ENCODE results near the gene TMEM79.

The TMEM79 gene

GRCh38 chr1:156266051-156266450 lies 18.1 kb upstream of the TMEM79 start:
- no peak for DNase-seq

- no peak for DNase-seq
Observed at GRCh38 chr1:156268336-156268735, 15.8 kb upstream of the TMEM79 start.

DNA sequence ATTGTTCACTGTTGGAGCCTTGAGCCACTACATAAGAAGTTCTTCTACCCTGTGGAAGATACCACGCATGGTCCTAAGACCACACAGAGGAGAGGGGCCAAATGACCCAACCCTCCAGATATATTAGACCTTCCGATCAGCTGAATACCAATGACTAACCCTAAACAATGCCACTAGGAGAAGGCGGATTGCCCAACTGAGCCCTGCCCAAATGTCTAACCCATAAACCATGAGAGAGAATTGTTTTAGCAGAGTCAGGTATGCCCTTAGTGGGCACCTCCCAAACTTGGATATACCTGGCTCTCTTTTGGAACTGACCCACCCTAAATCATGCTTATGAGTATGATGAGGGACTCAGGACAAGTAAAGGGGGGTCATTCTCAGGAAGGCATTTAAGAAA lies 13.8 kb upstream of the TMEM79 start:
- DNase-seq, result no peak

DNA sequence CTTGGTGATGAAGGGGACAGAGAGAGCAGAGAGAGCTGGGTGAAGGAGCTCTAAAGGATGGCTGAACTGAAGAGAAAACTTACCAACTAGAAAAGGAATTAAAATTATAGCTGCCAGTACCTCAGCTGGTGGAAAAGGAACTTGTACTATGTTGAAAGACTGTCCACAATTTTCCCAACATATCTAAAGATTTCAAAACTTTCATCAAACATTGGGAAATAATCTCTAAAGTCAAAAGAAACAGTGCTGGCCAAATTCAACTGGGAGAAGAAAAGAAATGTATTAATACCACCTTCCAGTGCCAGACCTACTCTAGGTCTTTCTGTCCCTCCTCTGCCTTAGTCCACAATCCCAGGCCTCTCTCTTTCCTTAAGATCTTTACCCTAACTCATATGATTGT lies 7.6 kb upstream of the TMEM79 start:
- DNase-seq, result no peak

- DNase-seq, result no peak
Observed at GRCh38 chr1:156276966-156277381, 7.2 kb upstream of the TMEM79 start.

DNA sequence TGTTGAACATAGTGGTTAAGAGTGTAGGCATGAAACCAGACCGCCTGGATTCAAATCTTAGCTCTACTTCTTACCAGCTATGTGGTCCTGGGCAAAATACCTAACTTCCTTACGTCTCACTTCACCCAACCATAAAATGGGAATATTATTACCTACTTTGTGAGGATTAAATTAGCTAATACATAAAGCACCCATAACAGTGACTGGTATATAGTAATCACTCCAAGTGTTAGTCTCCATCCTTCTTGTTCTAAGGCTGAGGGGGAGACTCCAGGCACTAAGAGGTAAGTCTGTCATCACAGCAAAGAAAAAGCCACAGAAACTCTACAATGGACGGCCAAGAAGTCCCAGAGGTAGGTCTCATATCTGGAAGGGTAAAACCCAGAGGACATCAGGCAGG lies 4.3 kb upstream of the TMEM79 start:
- DNase-seq, result no peak

DNA sequence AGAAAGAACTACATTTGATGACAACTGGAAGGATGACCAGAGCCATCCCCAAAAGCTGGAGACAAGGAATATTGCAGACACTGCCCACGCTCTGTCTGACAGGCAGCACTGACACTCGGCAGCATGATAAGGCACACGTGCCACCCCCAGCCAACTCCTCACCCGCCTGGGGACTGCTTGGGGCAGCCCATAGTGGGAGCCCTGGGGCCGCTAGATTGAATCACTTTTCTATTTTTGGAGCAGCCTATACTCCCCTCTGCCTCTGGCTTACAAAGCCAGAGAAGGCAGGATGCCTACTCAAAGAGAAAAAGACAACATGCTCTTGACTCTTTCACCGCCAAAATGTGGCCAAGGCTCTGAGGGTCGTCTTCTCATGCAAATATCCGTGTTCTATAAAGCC lies 2.8 kb upstream of the TMEM79 start:
- no peak for DNase-seq

DNA sequence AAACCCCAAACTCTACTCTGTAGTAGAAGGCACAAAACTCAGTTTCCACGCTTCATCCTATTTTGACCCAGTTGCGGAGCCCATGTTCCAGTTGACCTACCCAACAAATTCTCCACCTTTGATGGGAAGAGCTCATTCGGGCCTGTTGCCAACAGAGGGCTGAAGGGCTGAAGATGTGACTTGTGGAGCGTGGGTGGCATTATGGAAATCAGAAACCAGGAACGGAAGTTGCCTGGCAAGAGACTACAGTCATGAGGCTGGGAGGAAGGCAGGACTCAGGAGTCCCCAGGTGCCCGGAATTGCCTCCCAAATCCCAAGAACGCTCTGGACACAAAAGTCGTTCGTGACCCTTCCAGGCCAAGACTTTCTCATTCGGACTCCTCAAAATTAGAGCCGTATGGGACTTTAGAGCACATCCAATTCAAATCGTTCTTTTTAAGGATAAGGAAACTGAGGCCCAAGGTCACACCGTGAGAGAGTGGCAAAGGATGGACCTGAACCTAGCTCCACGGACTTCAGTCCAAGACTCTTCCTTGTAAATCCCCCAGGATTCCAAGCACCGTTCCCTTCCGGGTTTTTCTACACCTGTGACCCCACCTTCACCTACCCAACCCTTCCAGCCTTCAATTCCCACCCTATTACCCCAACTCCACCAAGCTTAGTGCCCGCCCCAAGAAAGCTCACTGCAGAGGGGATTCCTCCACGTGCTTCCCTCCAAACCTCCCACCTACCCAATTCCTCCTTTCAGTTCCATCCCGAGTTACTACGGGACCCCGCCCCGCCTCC lies 2.2 kb upstream of the TMEM79 start:
- DNase-seq, result no peak

DNA sequence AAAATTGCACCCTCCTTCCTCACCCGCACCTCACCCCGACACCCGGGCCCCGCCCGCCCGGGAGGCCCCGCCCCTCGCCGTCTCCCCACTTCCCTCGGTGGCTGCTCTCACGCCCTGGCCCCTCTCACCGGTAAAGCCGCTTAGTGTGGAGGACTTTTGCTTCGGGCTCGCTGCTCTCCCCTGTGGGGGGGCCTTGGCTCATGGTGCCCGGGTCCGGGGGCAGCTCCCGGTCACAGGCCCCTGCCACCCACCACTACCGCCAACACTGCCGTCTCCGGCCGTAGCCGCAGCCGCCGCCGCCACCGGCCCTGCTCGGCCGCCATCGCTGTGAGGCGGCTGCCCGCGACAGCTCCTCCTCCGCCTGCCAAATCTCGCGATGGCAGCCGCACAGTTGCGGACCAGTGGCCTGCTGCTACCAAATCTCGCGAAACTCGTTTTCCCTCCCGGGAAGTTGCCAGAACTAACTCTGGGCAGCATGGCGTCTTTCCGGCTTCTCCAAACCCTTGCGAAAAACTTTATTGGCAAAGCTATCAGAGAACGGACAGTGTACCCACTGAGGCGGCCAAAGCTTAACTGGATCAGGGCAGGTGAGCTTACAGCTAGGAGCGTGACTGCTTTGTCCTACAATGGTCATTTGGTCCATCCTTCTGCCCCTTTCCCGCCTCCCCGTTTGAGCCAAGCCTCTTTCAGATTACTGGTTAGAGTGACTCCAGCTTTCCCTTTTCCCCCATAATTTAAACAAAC lies 1.5 kb upstream of the TMEM79 start, which contains the start of gene SMG5:
Gene SMG5, minus strand, starts transcription at position 347 of the 744 bp plus-strand sequence. Its CDS starts 145 bp downstream, at position 202.
- DNase-seq, result peak; percentile 92

- no peak for DNase-seq
Observed at GRCh38 chr1:156283521-156283920, 604 bp upstream of the TMEM79 start.

- no peak for DNase-seq
Observed at GRCh38 chr1:156284757-156285156, 632 bp downstream of the TMEM79 start.

- DNase-seq, result no peak
Observed at GRCh38 chr1:156285437-156285836, 1.3 kb downstream of the TMEM79 start.

DNA sequence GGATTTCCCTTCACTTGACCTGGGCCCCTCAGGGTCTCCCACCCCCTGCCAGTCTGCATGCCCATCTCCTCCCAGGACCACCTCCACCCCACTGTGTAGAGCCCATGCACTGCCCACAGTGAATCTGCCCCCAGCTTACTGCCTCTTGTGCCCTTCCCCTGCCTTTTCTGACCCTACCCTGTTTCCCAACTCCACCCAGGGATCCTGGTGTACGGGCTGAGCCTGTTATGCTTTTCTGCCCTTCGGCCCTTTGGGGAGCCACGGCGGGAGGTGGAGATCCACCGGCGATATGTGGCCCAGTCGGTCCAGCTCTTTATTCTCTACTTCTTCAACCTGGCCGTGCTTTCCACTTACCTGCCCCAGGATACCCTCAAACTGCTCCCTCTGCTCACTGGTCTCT lies 1.9 kb downstream of the TMEM79 start:
- no peak for DNase-seq

- DNase-seq, result no peak
Observed at GRCh38 chr1:156289857-156290256, 5.7 kb downstream of the TMEM79 start.

GRCh38 chr1:156291226-156292061 lies 7.3 kb downstream of the TMEM79 start:
- DNase-seq, result no peak

DNA sequence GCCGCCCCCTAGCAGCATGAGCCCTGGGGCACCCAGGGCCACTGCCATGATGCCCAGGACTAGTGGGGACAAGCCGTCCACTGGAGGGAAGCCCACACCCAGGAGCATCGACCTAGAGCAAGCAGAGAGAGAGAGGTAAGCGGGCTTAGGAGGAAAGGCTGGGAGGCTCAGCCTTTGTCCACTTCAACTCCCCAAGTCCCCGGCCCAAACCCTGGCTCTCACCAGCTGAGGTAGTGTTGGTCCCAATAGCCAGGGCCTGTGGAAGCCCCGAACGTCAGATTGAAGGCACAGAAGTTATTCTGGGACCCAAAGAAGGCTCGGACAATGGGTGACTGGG lies 8.9 kb downstream of the TMEM79 start:
- no peak for DNase-seq

DNA sequence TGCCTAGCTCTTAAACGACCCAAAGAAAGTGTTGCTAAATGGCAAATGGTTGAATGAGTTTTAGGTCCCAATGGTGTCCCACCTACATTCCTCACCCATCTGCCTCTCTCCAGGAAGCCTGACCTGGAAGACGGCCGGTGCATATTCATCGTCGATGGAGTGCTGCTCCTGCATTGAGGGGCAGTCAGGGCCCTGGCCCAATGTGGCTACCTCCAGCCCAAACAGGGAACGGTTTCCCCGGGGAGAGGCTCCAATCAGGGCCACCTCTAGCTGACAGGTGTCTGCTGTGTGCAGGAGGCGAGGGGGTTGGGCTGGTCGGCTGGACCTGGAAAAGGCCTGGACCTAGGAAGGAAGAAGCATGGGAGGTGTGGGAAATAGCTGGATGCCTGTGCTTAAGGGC lies 9.8 kb downstream of the TMEM79 start:
- DNase-seq, result no peak

- DNase-seq, result no peak
Observed at GRCh38 chr1:156295391-156295947, 11.3 kb downstream of the TMEM79 start, which contains the start of gene GLMP. GLMP (minus strand) TSS chr1:156295679; CDS start chr1:156295645, 34 bp downstream.

GRCh38 chr1:156298852-156299357 lies 14.8 kb downstream of the TMEM79 start, which contains the start of gene VHLL:
VHLL (minus strand) TSS chr1:156299307; CDS start chr1:156299189, 118 bp downstream.
- DNase-seq, result no peak

GRCh38 chr1:156303241-156303640 lies 19.1 kb downstream of the TMEM79 start:
- DNase-seq, result no peak

DNA sequence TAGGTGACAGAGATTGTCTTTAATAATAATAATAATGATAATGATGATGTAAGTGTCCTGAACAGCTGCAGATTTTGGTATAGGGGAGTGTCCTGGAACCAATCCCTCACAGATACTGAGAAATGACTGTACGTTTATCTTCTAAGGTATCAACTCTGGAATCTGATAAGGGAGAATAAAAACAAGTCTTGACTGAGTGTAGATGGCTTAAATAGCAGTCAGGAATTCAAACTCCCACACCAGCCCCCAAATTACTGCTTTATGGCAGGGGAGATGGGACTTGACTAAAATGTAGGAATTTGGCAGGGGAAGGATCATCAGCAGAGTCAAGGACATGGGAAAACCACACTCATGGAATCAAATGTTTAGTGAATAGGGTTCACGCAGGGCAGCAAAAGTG lies 21.1 kb downstream of the TMEM79 start:
- no peak for DNase-seq

- no peak for DNase-seq
Observed at GRCh38 chr1:156308078-156308477, 24.0 kb downstream of the TMEM79 start.

- DNase-seq, result no peak
Observed at GRCh38 chr1:156310962-156311361, 26.8 kb downstream of the TMEM79 start.

Measured in NCI-H1417 treated with DMSO at 0.1 percent for 48 hours (cell line).